Measurements from ENCODE around the gene PLA2G6. TPM values are rescaled to one million over a fixed set of nuclear protein-coding genes. Genes with fewer than 3 reads are reported as not detected.

Gene PLA2G6
- total RNA-seq, 1 donor from 2014 or later, result 7.9 TPM

- peaks cover 2% of the 10 kb centered on the region for H3K36me3 ChIP-seq (ENCODE audit: control insufficient read depth, insufficient read depth, low read length)
- H3K27me3 ChIP-seq (ENCODE audit: control insufficient read depth, insufficient read depth, low read length), result no peaks in the 10 kb centered on the region
- no peak overlapping the region for H3K4me3 ChIP-seq (ENCODE audit: low read depth, low read length)
- DNase-seq (ENCODE audit: low read depth) (no peak), FAIRE-seq (peak; percentile 18)
- TF ChIP-seq CTCF (IDR thresholded peaks at IDR 0.05; ENCODE audit: insufficient read depth, low read length, severe bottlenecking), result no peak
Observed at GRCh38 chr22:38170469-38170868, 11.2 kb downstream of the PLA2G6 start.

DNA sequence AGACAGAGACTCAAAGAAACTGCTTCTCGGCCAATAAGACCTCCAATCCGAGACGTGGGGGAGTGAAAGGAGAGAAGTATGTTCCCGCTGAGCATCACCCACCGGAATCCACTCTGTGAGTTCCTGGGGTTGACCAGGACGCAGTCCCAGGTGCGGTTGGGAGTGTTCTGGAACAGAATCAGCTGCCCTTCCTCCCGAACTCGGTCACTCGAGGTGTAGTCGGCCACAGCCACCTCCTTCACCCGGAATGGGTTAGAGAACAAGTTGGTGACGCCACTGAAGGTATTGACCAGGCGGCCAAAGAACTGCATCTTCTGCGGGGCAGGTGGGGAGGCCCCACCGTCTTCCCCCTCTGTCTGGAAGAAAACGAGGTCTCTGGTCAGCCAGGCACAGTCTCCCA lies 12.5 kb downstream of the PLA2G6 start:
- FAIRE-seq, result no peak
- no peak overlapping the region for H3K4me3 ChIP-seq (ENCODE audit: low read depth, low read length)
- no peaks in the 10 kb centered on the region for H3K27me3 ChIP-seq (ENCODE audit: control insufficient read depth, insufficient read depth, low read length)
- no peak for DNase-seq (ENCODE audit: low read depth)
- TF ChIP-seq CTCF (IDR thresholded peaks at IDR 0.05; ENCODE audit: insufficient read depth, low read length, severe bottlenecking), result no peak
- H3K36me3 ChIP-seq (ENCODE audit: control insufficient read depth, insufficient read depth, low read length), result peaks cover 2% of the 10 kb centered on the region

DNA sequence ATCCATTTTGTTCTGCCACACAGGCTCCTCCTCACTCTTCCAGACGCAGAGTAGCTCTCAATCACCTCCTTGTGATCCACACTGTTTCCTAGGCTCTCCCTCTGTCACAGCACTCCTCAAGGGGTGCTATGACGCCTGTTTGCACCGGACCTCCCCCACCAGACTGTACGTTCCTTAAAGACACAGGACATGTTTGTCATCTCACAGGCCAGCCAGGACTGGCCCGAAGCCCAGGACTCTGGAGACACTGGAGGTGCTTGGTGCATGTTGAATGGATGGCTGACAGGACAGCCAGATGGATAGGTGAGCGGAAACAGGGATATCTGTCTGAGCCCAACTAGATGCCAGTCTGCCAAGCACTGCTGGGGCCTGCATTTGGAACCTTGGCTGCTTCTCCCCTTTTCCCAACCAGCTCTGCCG lies 13.6 kb downstream of the PLA2G6 start:
- peaks cover 2% of the 10 kb centered on the region for H3K36me3 ChIP-seq (ENCODE audit: control insufficient read depth, insufficient read depth, low read length)
- peak; percentile 80 for FAIRE-seq
- peak; percentile 63 for DNase-seq (ENCODE audit: low read depth)
- no peak overlapping the region for H3K4me3 ChIP-seq (ENCODE audit: low read depth, low read length)
- H3K27me3 ChIP-seq (ENCODE audit: control insufficient read depth, insufficient read depth, low read length), result no peaks in the 10 kb centered on the region
- no peak for TF ChIP-seq CTCF (IDR thresholded peaks at IDR 0.05; ENCODE audit: insufficient read depth, low read length, severe bottlenecking)

DNA sequence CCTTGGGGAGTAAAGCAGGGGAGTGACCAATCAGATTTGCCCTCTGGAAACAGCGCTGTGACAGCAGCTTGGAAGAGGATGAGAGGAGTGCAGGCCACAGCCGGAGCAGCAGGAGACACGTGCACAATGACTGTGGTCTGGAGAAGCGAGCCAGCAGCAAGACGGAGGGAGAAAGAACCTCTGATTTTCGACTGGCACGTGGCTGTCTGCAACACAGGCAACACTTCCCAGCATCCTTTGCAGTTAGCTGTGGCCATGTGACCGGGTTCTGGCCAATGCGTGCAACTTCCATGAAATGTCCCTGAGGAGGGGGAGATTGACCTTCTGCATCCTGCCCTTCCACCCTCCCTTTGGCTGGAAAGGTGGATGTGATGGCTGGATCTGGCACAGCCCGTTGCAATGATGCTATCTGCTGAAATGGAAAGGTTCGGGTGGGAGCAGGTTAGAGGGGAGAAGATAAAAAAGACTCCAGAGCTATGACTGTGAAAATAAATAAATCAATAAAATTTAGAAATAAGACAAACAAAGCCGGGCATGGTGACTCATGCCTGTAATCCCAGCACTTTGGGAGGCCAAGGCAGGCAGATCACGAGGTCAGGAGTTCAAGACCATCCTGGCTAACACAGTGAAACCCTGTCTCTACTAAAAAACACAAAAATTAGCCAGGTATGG lies 15.6 kb downstream of the PLA2G6 start:
- H3K4me3 ChIP-seq (ENCODE audit: low read depth, low read length), result no peak overlapping the region
- no peak for DNase-seq (ENCODE audit: low read depth)
- H3K27me3 ChIP-seq (ENCODE audit: control insufficient read depth, insufficient read depth, low read length), result no peaks in the 10 kb centered on the region
- FAIRE-seq, result no peak
- H3K36me3 ChIP-seq (ENCODE audit: control insufficient read depth, insufficient read depth, low read length), result peaks cover 2% of the 10 kb centered on the region
- no peak for TF ChIP-seq CTCF (IDR thresholded peaks at IDR 0.05; ENCODE audit: insufficient read depth, low read length, severe bottlenecking)

- no peak for TF ChIP-seq CTCF (IDR thresholded peaks at IDR 0.05; ENCODE audit: insufficient read depth, low read length, severe bottlenecking)
- FAIRE-seq (peak; percentile 86), DNase-seq (ENCODE audit: low read depth) (no peak)
- no peak overlapping the region for H3K4me3 ChIP-seq (ENCODE audit: low read depth, low read length)
- no peaks in the 10 kb centered on the region for H3K27me3 ChIP-seq (ENCODE audit: control insufficient read depth, insufficient read depth, low read length)
- H3K36me3 ChIP-seq (ENCODE audit: control insufficient read depth, insufficient read depth, low read length), result peaks cover 2% of the 10 kb centered on the region
Observed at GRCh38 chr22:38164551-38164918, 17.1 kb downstream of the PLA2G6 start.
